GM12878 (cell line): ENCODE data around the gene TOB2. TPM values are rescaled to one million over a fixed set of nuclear protein-coding genes. Genes with fewer than 3 reads are reported as not detected.

Experiments used
- BHLHE40 ChIP-seq, 2 experiments: fragments of 450-650 bp in 1 of 2; IDR thresholded peaks; 2 replicates each; pipeline ENCODE4 v1.6.1; 2011 to 2017; ENCODE audit warnings: low read depth in 2 of 2, borderline replicate concordance in 1 of 2, improper control_type of control experiment in 1 of 2, low read length in 1 of 2, mild to moderate bottlenecking in 1 of 2
- FOXM1 ChIP-seq: IDR thresholded peaks from 2 replicates; pipeline ENCODE4 v1.6.1; 2012; ENCODE audit warnings: low read depth, mild to moderate bottlenecking, inconsistent platforms, low read length, moderate library complexity
- HDAC2 ChIP-seq: fragments of 200-600 bp; sonication (generic); IDR thresholded peaks from 2 replicates; pipeline ENCODE4 v1.6.1; 2017
- MYB ChIP-seq: fragments of 150-350 bp; IDR thresholded peaks from 2 replicates; pipeline ENCODE4 v1.6.1; 2014; ENCODE audit warnings: mild to moderate bottlenecking, low read depth, low read length, borderline replicate concordance
- NFIC ChIP-seq: IDR thresholded peaks from 2 replicates; pipeline ENCODE4 v1.6.1; 2012; ENCODE audit warnings: low read depth, mild to moderate bottlenecking, inconsistent platforms, low read length, moderate library complexity
- NRF1 ChIP-seq: conservative IDR thresholded peaks from 2 replicates; pipeline ENCODE4 v1.6.1; 2011; ENCODE audit warnings: mild to moderate bottlenecking, low read depth, low read length, improper control_type of control experiment
- POLR2A ChIP-seq: IDR thresholded peaks from 2 replicates; pipeline ENCODE4 v1.6.1; 2011; ENCODE audit warnings: low read depth, mild to moderate bottlenecking, low read length
- POLR2AphosphoS5 ChIP-seq: IDR thresholded peaks from 2 replicates; pipeline ENCODE4 v1.6.1; 2011; ENCODE audit warnings: mild to moderate bottlenecking, low read length, inconsistent platforms
- RB1 ChIP-seq: fragments of 450-650 bp; formaldehyde crosslinking; IDR thresholded peaks from 2 replicates; pipeline ENCODE4 v1.6.1; 2017; ENCODE audit warnings: mild to moderate bottlenecking, borderline replicate concordance
- polyA plus RNA-seq, 11 experiments: library from polyadenylated mRNA; depleted of rRNA in 4 of 11; unstranded in 6 of 11; stranded (reverse) in 5 of 11; fragments of >200 nt; fragmentation: Nextera tagmentation in 4 of 11; fragmentation: Illumina TruSeq in 1 of 11; extraction: Ambion mirVana in 4 of 11; extraction: Trizol in 1 of 11; gene quantifications; 1 replicate in 1 of 11; 2 replicates in 10 of 11; pipeline versions ENCODE4 v1.2.1 to v1.2.3, GENCODE V29; 2011 to 2016; ENCODE audit warnings: inconsistent platforms in 2 of 11, missing spikeins in 2 of 11, low read depth in 1 of 11
- total RNA-seq, 4 experiments: library from RNA; depleted of rRNA in 3 of 4; stranded (reverse); fragments of >200 nt in 3 of 4; fragmentation: Illumina TruSeq in 1 of 4; extraction: Trizol in 1 of 4; gene quantifications; 2 replicates each; pipeline versions ENCODE4 v1.2.1 to v1.2.3, GENCODE V29; 2013 to 2021
- TF ChIP-seq, protein P1 (sequence below): fragments of 450-650 bp; IDR thresholded peaks from 2 replicates; pipeline ENCODE4 v1.6.1; 2017; ENCODE audit warnings: low read depth, mild to moderate bottlenecking, moderate library complexity
- TF ChIP-seq, protein P2 (sequence below): fragments of 450-650 bp; IDR thresholded peaks from 2 replicates; pipeline ENCODE4 v1.6.1; 2017; ENCODE audit warnings: mild to moderate bottlenecking, moderate library complexity
- TF ChIP-seq, protein P3 (sequence below): IDR thresholded peaks from 2 replicates; pipeline ENCODE4 v1.6.1; 2012; ENCODE audit warnings: mild to moderate bottlenecking, low read depth, low read length
- TF ChIP-seq, protein P4 (sequence below): fragments of 450-650 bp; IDR thresholded peaks from 2 replicates; pipeline ENCODE4 v1.6.1; 2014; ENCODE audit warnings: mild to moderate bottlenecking
- TF ChIP-seq, protein P5 (sequence below): fragments of 450-650 bp; formaldehyde crosslinking; IDR thresholded peaks from 2 replicates; pipeline ENCODE4 v1.5.0; 2022; ENCODE audit warnings: mild to moderate bottlenecking, missing genetic modification characterization

Gene TOB2
- total and polyA plus RNA-seq, 10 of the 15 experiments (the other 5 are each of a cell fraction or from before 2014, with no cell fraction given) = 4.5 to 32.0 (median 15.1) TPM

DNA sequence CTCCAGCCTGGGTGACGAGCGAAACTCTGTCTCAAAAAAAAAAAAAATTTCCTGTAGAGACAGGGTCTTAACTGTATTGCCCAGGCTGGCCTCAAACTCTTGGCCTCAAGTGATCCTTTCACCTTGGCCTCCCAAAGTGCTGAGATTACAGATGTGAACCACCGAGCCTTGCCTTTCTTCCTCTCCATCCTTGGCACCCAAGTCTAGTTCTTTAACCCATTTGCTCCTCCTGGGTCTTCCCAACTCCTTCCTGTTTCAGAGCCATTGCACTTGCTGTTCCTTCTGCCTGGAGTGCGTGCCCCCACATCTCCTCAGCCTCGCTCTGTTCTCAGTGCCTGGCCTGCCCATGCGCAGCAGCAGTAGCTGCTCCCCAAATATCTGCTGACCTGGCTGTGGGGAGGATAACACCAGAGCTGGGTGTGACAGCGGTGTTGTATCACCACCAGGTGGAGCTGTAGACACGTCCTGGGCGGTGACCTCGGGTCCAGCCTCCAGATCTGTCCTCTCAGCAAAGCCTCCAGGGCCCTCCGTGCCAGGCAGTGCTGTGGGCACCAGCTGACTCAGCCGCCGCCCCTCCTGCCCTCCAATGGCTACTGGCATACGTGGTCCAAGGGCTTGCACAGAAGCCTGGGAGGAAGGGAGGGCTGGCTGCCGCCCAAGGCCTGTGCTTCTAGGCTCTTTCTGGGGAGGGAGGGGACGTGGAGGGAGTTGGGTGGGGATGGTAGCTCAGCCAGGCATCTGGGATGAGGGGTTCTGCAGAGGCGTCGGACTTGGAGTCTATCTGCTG lies 42.9 kb downstream of the TOB2 start (continued):
- TF ChIP-seq, protein P1, sequence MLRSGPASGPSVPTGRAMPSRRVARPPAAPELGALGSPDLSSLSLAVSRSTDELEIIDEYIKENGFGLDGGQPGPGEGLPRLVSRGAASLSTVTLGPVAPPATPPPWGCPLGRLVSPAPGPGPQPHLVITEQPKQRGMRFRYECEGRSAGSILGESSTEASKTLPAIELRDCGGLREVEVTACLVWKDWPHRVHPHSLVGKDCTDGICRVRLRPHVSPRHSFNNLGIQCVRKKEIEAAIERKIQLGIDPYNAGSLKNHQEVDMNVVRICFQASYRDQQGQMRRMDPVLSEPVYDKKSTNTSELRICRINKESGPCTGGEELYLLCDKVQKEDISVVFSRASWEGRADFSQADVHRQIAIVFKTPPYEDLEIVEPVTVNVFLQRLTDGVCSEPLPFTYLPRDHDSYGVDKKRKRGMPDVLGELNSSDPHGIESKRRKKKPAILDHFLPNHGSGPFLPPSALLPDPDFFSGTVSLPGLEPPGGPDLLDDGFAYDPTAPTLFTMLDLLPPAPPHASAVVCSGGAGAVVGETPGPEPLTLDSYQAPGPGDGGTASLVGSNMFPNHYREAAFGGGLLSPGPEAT = no peak
- TF ChIP-seq NFIC = no peak
- TF ChIP-seq, protein P2, sequence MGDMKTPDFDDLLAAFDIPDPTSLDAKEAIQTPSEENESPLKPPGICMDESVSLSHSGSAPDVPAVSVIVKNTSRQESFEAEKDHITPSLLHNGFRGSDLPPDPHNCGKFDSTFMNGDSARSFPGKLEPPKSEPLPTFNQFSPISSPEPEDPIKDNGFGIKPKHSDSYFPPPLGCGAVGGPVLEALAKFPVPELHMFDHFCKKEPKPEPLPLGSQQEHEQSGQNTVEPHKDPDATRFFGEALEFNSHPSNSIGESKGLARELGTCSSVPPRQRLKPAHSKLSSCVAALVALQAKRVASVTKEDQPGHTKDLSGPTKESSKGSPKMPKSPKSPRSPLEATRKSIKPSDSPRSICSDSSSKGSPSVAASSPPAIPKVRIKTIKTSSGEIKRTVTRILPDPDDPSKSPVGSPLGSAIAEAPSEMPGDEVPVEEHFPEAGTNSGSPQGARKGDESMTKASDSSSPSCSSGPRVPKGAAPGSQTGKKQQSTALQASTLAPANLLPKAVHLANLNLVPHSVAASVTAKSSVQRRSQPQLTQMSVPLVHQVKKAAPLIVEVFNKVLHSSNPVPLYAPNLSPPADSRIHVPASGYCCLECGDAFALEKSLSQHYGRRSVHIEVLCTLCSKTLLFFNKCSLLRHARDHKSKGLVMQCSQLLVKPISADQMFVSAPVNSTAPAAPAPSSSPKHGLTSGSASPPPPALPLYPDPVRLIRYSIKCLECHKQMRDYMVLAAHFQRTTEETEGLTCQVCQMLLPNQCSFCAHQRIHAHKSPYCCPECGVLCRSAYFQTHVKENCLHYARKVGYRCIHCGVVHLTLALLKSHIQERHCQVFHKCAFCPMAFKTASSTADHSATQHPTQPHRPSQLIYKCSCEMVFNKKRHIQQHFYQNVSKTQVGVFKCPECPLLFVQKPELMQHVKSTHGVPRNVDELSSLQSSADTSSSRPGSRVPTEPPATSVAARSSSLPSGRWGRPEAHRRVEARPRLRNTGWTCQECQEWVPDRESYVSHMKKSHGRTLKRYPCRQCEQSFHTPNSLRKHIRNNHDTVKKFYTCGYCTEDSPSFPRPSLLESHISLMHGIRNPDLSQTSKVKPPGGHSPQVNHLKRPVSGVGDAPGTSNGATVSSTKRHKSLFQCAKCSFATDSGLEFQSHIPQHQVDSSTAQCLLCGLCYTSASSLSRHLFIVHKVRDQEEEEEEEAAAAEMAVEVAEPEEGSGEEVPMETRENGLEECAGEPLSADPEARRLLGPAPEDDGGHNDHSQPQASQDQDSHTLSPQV = no peak
- TF ChIP-seq POLR2AphosphoS5 = no peak
- TF ChIP-seq, protein P3, sequence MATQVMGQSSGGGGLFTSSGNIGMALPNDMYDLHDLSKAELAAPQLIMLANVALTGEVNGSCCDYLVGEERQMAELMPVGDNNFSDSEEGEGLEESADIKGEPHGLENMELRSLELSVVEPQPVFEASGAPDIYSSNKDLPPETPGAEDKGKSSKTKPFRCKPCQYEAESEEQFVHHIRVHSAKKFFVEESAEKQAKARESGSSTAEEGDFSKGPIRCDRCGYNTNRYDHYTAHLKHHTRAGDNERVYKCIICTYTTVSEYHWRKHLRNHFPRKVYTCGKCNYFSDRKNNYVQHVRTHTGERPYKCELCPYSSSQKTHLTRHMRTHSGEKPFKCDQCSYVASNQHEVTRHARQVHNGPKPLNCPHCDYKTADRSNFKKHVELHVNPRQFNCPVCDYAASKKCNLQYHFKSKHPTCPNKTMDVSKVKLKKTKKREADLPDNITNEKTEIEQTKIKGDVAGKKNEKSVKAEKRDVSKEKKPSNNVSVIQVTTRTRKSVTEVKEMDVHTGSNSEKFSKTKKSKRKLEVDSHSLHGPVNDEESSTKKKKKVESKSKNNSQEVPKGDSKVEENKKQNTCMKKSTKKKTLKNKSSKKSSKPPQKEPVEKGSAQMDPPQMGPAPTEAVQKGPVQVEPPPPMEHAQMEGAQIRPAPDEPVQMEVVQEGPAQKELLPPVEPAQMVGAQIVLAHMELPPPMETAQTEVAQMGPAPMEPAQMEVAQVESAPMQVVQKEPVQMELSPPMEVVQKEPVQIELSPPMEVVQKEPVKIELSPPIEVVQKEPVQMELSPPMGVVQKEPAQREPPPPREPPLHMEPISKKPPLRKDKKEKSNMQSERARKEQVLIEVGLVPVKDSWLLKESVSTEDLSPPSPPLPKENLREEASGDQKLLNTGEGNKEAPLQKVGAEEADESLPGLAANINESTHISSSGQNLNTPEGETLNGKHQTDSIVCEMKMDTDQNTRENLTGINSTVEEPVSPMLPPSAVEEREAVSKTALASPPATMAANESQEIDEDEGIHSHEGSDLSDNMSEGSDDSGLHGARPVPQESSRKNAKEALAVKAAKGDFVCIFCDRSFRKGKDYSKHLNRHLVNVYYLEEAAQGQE = no peak
- TF ChIP-seq, protein P4, sequence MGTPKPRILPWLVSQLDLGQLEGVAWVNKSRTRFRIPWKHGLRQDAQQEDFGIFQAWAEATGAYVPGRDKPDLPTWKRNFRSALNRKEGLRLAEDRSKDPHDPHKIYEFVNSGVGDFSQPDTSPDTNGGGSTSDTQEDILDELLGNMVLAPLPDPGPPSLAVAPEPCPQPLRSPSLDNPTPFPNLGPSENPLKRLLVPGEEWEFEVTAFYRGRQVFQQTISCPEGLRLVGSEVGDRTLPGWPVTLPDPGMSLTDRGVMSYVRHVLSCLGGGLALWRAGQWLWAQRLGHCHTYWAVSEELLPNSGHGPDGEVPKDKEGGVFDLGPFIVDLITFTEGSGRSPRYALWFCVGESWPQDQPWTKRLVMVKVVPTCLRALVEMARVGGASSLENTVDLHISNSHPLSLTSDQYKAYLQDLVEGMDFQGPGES = no peak
- peak; percentile 81; the same call in 1 of the 2 replicates for TF ChIP-seq RB1
- TF ChIP-seq POLR2A = no peak
- no peak for TF ChIP-seq HDAC2
- TF ChIP-seq FOXM1 = no peak
- TF ChIP-seq NRF1 = peak; percentile 48
- no peak for TF ChIP-seq MYB
- TF ChIP-seq BHLHE40 (IDR thresholded peaks at IDR 0.05; ENCODE audit: borderline replicate concordance in 1 of 2, low read depth in 2 of 2, low read length in 1 of 2) = peak; percentile 33 to 49; a peak in 2 of 4 replicates
- TF ChIP-seq, protein P5, sequence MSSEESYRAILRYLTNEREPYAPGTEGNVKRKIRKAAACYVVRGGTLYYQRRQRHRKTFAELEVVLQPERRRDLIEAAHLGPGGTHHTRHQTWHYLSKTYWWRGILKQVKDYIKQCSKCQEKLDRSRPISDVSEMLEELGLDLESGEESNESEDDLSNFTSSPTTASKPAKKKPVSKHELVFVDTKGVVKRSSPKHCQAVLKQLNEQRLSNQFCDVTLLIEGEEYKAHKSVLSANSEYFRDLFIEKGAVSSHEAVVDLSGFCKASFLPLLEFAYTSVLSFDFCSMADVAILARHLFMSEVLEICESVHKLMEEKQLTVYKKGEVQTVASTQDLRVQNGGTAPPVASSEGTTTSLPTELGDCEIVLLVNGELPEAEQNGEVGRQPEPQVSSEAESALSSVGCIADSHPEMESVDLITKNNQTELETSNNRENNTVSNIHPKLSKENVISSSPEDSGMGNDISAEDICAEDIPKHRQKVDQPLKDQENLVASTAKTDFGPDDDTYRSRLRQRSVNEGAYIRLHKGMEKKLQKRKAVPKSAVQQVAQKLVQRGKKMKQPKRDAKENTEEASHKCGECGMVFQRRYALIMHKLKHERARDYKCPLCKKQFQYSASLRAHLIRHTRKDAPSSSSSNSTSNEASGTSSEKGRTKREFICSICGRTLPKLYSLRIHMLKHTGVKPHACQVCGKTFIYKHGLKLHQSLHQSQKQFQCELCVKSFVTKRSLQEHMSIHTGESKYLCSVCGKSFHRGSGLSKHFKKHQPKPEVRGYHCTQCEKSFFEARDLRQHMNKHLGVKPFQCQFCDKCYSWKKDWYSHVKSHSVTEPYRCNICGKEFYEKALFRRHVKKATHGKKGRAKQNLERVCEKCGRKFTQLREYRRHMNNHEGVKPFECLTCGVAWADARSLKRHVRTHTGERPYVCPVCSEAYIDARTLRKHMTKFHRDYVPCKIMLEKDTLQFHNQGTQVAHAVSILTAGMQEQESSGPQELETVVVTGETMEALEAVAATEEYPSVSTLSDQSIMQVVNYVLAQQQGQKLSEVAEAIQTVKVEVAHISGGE (CRISPR knock-in tag) = no peak
